Nucleus accumbens (tissue), 56 donors: ENCODE data around the gene RAD54L2.
"Not testable (repeated sequence)": the region's sequence is repeated elsewhere in the genome, so short reads cannot be mapped to it uniquely, and the experiment has no call there.

Source experiments
- DNase-seq, 56 donors: peaks; one replicate each; lab custom pipeline; 2025; lab: John Stamatoyannopoulos, UW

The RAD54L2 gene, protein sequence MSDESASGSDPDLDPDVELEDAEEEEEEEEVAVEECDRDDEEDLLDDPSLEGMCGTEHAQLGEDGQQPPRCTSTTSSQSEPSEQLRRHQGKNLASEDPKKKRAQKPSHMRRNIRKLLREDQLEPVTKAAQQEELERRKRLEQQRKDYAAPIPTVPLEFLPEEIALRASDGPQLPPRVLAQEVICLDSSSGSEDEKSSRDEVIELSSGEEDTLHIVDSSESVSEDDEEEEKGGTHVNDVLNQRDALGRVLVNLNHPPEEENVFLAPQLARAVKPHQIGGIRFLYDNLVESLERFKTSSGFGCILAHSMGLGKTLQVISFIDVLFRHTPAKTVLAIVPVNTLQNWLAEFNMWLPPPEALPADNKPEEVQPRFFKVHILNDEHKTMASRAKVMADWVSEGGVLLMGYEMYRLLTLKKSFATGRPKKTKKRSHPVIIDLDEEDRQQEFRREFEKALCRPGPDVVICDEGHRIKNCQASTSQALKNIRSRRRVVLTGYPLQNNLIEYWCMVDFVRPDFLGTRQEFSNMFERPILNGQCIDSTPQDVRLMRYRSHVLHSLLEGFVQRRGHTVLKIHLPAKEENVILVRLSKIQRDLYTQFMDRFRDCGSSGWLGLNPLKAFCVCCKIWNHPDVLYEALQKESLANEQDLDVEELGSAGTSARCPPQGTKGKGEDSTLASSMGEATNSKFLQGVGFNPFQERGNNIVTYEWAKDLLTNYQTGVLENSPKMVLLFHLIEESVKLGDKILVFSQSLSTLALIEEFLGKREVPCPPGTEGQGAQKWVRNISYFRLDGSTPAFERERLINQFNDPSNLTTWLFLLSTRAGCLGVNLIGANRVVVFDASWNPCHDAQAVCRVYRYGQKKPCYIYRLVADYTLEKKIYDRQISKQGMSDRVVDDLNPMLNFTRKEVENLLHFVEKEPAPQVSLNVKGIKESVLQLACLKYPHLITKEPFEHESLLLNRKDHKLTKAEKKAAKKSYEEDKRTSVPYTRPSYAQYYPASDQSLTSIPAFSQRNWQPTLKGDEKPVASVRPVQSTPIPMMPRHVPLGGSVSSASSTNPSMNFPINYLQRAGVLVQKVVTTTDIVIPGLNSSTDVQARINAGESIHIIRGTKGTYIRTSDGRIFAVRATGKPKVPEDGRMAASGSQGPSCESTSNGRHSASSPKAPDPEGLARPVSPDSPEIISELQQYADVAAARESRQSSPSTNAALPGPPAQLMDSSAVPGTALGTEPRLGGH (N-terminal part only)

DNA sequence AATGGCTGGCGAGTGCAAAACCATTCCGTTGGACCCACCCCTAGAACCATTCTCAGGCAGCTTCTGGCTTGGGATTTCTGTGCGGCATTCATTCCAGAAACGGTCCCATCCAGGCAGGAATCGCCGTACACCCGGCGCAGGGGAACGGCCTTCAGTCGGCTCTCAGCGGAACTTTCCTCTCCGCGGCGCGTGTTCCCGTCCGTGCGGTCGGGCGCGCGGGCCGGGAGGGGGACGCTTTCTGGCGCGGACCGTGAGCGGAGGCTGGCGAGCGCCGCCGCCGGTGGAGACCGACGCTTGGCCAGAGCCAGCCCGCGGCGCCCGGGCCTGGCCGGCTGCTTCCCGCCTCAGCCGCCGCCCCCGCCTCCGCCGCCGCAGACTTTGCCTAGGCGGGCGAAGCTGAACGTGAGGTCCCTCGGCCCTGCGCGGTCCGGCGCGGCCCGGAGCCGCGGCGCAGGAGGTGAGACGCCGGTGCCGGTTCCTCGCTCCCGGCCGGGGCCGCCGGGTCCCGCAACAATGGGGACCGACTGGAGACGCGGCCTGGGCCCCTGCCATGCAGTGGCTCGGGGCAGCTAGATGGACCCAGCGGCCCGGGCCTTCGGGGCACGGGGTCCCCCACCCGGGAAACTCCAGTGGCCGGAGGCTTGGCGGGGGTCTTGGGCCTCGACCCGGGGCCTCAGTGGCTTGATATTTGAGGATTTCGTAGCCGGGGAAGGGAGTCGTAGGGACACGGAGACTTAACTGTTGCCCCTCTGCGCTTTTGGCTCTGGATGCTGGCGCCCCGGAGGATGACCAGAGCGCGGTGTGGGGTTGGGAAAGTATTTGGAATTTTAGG, at the start of gene RAD54L2:
RAD54L2 (plus strand) TSS at position 261 of the 832 bp plus-strand sequence. CDS start 51,702 bp downstream, outside the sequence.
- peak in 54 of 56 donors; percentile 21 to 87 (median 66) for DNase-seq

DNA sequence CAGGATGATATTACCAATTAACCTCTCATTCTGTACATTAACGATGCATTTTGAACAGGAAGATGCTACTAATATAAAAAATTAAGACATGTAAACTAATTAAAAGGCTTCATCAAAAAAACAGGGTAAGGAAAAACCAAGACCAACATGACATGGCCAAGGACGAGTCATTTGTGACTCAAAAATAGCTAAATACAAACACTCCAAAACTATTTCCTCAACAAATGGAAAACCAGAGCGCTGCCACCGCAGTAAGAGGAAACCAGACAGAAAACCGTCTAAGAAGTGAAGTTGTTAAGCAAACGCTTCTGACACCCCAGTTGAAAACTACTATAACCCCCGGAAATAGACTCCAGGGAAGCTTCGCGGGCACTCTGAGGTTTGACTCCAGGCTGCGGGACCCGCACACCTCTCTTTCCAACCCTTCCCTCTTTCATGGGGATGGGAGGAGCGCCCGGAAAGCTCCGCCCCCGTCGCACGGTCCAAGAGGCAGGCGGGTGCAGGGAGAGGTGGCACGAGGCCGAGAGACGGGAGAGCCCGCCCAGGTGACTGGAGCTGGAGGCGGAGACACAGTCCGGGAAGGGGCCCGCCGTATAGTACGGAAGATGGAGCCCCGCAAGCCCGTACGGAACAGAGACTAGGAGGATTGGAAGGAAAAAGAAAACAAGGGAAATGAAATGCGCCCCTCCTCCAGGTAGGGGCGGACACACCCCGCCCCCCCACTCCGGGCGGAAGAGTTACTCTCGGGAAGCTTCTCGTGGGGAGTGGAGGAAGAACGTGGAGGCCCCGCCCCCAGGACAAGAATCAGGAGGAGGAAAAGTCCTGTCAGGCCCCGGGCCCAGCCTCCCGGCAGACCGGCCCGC, 39.4 kb upstream of the RAD54L2 start:
- peak; percentile 25 to 94 (median 82) for DNase-seq

DNA sequence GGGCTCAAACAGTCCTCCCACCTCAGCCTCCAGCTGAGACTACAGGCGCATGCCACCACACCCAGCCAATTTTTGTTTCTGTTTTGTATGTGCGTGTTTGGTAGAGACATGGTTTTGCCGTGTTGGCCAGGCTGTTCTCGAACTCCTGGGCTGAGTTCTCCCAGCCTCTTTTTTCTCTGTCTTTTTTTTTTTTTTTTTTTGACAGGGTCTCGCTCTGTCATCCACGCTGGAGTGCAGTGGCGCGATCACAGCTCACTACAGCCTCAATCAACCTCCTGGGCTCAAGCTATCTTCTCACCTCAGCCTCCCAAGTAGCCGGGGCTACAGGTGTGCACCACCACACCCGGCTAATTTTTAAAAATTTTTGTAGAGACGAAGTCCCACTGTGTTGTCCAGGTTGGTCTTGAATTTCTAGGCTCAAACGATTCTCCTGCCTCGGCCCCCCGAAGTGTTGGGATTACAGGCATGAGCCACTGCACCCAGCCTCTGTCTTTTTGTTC, 37.8 kb upstream of the RAD54L2 start:
- DNase-seq = peak in 7 of 56 donors; percentile 1 to 30 (median 12)

DNA sequence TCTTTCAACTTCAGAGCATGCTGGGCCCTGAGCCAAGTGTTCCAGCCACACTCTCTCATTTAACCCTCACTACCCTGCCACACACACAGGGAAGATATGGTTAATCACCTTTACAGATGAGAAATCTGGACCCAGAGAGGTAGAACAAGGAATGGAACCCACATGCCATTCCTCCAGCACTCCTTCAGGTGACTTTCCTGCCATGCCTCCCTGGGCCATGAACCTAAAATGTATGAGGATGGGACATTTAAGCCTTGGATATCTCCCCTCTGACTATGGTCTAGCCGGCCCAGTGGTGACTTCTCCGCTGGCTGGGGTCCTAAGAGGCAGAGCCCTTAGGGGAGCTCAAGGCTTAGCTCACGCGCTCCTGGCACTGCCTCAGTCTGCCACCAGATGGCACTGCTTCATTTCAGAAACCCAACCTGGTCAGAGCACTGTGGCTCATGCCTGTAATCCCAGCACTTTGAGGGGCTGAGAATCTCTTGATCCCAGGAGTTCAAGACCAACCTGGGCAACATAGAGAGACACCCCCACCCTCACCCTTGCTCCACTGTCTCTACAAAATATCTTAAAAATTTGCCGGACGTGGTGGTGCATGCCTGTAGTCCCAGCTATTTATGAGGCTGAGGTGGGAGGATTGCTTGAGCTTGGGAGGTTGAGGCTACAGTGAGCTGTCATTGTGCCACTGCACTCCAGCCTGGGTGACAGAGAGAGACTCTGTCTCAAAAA, 36.5 kb upstream of the RAD54L2 start:
- peak in 53 of 56 donors; percentile 10 to 86 (median 54) for DNase-seq

DNA sequence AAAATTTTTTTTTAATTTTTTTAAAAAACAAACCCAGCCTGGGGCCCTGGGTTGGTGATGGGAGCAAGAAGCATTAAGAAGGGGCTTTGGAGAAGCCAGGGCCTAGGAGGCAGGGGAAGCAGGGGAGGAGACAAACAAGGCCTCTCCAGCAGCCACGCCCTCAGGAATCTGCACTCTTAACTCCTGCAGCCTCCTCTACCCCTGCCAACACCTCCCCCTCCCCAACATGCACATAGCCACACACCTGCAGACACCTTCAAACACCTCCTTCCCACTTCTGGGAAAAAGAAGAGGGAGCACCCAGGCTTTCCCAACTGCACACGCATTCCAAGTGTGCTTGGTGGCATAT, 36.0 kb upstream of the RAD54L2 start:
- no peak for DNase-seq

DNA sequence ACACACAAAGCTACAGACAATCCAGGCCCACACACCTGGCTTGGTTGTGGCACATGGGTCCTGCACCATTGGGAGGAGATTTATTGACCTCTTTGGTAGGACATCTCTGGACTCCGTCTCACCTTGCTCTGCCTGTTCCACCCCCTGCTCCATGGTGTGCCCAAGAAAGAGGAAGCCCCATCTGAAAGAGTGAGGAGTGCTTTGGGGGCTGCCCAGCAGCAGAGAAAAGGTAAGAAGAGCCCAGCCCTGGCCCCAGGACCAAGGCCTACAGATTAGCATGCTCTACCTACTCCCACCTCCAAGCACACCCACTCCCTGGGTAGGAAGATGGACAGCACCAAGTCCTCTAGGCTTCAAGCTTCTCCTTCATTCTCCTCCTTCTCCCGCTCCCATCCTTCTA, 35.5 kb upstream of the RAD54L2 start:
- DNase-seq = no peak

DNA sequence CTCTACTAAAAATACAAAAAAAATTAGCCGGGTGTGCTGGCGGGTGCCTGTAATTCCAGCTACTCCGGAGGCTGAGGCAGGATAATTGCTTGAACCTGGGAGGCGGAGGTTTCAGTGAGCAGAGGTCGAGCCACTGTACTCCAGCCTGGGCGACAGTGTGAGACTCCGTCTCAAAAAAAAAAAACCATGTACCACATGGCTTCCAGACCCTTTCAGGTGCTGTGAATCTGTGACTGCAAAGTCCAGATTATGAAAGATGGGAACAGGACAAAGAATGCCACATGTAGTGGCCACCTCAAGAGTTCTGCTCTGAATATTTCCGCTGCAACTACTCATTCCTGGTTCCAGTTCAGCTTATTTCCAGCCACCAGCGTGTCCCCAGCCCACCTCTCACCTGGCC, 30.3 kb upstream of the RAD54L2 start:
- no peak for DNase-seq

DNA sequence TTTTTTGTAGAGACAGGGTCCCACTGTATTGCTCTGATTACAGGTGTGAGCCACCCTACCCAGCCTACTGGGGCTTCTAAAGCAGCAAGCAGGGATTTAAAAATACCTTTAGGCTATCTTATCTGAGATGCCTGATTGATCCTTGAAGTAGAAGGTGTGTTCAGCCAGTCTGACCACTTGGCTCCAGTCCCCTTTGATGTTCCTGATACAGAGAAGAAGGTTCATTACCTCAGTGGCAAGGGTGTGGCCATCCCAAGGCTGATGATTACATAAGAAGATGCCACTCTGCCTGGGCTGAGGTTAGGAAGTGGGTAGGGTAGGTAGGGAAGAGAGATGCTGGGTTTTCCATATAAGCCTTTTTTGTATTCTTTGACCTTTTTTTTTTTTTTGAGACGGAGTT, 27.5 kb upstream of the RAD54L2 start:
- DNase-seq = no peak

DNA sequence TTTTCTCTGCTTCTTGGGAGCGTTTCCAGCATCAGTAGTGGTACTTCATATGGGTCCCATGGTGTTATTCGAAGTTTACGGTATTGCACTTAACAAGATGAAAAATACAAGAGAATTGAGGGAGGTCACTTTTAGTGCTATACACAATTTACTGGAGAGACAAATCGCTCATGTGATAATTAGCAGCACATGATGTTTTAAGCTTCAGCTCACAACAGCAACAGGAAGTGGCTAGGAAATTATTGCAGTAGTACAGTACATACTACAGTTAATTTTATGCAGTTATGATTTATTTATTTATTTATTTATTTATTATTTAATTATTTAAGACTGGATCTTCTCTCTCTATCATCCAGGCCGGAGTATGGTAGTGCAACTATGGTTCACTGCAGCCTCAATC, 24.3 kb upstream of the RAD54L2 start:
- DNase-seq = no peak

DNA sequence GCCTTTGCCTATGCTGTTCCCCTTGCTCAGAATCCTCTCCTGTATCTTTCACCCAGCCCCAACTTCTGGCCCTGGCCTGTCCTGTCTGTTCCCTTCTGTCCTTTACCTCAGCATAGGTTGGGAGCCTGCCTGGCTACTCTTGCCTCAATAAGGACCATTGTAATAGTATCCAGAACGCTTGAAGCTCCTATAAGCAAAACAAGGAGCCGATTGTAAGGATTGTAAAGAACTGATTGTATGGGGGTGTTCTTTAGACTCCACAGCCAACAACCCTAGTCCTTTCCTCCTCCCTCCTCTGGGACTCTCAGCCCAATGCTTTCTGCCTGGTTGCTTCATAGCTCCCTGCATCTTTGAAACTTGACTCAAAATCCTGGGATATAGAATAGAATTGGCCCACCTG, 18.7 kb upstream of the RAD54L2 start:
- no peak for DNase-seq

DNA sequence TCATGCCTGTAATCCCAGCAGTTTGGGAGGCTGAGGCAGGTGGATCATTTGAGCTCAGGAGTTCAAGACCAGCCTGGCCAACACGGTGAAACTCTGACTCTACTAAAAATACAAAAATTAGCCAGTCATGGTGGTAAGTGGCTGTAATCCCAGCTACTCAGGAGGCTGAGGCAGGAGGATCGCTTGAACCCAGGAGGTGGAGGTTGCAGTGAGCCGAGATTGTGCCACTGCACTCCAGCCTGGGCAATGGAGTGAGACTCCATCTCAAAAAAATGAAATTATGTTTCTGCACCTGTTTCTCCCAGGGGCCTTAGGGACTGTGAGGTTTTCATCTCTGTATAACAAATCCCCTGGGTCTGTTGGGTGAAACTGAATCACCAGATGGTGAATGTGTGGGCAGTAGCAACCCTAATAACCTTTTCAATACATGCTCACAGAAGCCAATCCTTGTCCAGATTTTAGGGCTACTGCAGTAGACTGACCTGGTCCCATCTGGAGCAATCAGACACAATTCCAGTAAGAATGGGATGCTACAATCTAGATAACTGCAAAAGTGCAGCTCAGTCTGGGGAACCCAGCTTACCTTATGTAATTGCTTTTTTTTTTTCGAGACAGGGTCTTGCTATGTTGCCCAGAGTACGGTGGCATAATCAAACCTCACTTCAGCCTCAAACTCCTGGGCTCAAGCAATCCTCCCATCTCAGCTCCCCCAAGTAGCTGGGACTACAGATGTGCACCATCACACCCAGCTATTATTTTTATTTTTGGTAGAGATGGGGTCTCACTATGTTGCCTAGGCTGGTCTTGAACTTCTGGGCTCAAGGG, 17.4 kb upstream of the RAD54L2 start:
- not testable (repeated sequence) for DNase-seq

DNA sequence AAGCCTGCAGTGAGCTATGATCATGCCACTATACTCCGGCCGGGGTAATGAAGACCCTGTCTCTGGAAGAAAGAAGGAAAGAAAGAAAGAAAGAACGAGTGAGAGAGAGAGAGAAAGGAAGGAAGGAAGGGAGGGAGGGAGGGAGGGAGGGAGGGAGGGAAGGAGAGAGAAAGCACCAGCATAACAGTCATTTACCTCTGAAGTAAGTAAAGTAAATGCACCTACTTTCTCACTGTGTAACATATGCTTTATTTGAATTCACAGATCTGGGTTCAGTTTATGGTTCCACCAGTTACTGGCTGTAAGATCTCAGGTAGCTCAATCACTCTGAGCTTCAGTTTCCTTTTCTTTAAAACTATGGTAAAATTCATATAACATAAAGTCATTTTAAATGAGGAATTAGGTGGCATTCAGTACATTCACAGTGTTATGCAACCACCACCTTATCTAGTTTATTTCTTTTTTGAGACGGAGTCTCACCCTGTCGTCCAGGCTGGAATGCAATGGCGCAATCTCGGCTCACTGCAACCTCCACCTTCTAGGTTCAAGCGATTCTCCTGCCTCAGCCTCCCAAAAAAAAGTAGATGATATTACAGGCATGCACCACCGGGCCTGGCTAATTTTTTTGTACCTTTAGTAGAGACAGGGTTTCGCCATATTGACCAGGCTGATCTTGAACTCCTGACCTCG, 16.1 kb upstream of the RAD54L2 start:
- no peak for DNase-seq

DNA sequence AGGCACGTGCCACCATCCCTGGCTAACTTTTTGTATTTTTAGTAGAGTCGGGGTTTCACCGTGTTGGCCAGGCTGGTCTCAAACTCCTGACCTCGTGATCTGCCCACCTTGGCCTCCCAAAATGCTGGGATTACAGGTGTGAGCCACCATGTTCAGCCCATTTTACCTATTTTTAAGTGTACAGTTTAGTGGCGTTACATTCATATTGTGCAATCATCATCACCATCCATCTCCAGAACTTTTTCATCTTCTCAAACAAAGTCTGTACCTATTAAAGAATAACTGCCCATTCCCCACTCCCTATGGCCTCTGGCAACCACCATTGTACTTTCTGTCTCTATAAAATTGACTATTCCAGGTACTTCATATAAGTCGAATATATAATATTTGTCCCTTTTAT, 13.6 kb upstream of the RAD54L2 start:
- DNase-seq = not testable (repeated sequence)

DNA sequence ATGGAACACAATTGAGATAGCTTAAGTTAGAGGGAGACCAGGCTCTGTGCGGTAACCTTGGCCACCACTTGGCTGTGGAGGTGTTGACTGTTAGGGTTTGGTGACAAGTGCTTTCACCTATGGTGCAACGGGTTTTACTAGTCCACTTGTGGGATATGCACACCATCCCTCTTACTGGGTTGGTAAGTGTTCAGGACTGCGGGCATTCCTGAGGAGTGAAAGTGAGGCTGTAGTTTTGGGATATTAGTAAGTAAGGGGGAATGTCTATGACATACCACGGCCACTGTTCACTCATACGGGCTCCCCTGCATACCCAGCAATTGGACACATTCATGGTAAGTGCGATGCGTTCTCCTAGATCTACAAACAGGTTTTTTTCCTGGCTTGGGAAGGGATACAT, 8.0 kb upstream of the RAD54L2 start:
- no peak for DNase-seq

DNA sequence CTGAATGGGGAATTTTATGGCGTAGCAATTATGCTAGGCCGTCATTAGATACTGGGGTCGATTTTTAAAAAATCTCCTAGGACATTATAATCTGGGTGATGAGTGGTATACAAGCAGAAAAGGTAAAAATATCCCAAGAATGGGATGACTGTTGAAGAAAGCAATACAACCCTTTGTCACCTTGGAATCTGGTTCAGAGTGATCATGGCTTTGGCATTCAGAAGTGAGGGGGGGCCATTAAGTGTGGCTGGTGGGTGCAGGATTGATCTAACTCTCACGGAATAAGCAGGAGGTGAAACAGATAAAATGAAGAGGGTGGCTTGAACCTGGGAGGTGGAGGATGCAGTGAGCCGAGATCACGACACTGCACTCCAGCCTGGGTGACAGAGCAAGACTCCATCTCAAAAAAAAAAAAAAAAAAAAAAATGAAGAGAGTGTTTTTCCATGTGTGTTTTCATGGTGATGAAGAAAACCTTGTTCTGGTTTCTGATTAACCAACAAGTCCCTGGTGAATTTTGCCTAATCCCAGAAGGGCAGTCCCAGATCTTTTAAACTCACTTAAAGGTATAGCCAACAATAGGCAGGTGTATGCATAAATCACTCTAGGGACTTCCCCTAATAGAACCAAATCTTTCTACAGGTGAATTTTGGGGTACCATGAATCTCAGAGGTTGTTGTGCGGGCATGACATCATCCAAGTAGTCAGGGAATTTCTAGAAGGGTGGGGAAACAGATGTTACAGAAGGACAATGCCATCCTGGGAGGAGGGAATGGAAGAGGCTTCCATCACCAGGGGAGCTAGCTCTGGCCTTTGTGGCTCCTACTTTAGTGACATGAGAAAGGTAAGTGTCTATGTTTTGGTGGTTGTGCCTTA, 3.1 kb upstream of the RAD54L2 start:
- no peak for DNase-seq

DNA sequence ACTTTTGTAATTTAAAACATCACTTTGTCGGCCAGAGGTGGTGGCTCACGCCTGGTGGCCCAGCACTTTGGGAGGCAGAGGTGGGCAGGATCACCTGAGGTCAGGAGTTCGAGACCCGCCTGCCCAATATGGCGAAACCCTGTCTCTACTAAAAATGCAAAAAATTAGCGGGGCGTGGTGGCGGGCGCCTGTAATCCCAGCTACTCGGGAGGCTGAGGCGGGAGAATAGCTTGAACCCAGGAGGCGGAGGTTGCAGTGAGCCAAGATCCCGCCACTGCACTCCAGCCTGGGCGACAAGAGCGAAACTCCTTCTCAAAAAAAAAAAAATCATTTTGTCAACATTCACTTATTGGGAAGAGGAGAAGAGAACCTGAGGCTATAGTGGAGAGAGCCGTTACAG, 888 bp upstream of the RAD54L2 start:
- DNase-seq = not testable (repeated sequence)
